Pancreas (tissue), 8 donors: ENCODE data around the gene USP6. TPM values are rescaled to one million over a fixed set of nuclear protein-coding genes. Genes with fewer than 3 reads are reported as not detected.

Experiments used
- polyA plus RNA-seq, 2 donors: library from polyadenylated mRNA; stranded (reverse); fragments of 200-250 nt; gene quantifications; one replicate each; pipeline ENCODE4 v1.2.3, GENCODE V29; 2013
- total RNA-seq, 6 donors: library from RNA; stranded (reverse); fragmentation: NEBNext Ultra II Directional in 4 of 6; extraction: Animal tissue kit (Norgen Biotek cat#: 25700) in 4 of 6; gene quantifications; one replicate each; pipeline versions ENCODE4 v1.2.1 to v1.2.4, GENCODE V29; 2021 to 2023
- donor health status: healthy with polysubstance abuse.
- donor health status: DM: no; HTN: no; CAD: no; lungs with moderate emphysema.
- donor health status: DM: no; HTN: no; CAD: no.
- donor health status: Bipolar disorder and iron deficiency.
- donor health status: DM: yes; HTN: yes; CAD: no.
- donor health status: DM: no; HTN: no; CAD: no.
- donor health status: DM: no; HTN: no; CAD: no.
- donor health status: DM: yes; HTN: yes; CAD: no.

USP6 gene
- total and polyA plus RNA-seq, 8 donors: 0.03 to 0.09 (median 0.05) TPM

Other genes starting within 250 kb of the USP6 start
- gene C17orf107, start 216.5 kb upstream of the USP6 start, total RNA-seq: 1 to 10 TPM; 2.8 to 6.9 (median 3.1) TPM
- 1 to 10 TPM; 1.9 to 2.7 TPM for gene C17orf107, start 216.5 kb upstream of the USP6 start, polyA plus RNA-seq
- 1 to 10 TPM in 5 of 6 donors, under 1 TPM in 1; 0.76 to 2.0 (median 1.5) TPM for gene CHRNE, start 212.9 kb upstream of the USP6 start, total RNA-seq
- gene CHRNE, start 212.9 kb upstream of the USP6 start, polyA plus RNA-seq: 1 to 10 TPM in 1 of 2 donors, under 1 TPM in 1; 0.77 to 1.1 TPM
- under 1 TPM in 3 of 6 donors, not detected in 3; 0.06 to 0.37 (median 0.15) TPM for gene GP1BA, start 183.8 kb upstream of the USP6 start, total RNA-seq
- under 1 TPM in 1 of 2 donors, not detected in 1; 0.11 TPM for gene GP1BA, start 183.8 kb upstream of the USP6 start, polyA plus RNA-seq
- gene SLC25A11, start 176.0 kb upstream of the USP6 start, total RNA-seq: 10 to 100 TPM; 10.9 to 23.3 (median 21.4) TPM
- 10 to 100 TPM; 20.6 to 25.5 TPM for gene SLC25A11, start 176.0 kb upstream of the USP6 start, polyA plus RNA-seq
- 10 to 100 TPM; 40.8 to 64.5 (median 46.7) TPM for gene RNF167, start 175.8 kb upstream of the USP6 start, total RNA-seq
- 100 to 1,000 TPM; 102 to 118 TPM for gene RNF167, start 175.8 kb upstream of the USP6 start, polyA plus RNA-seq
- gene PFN1, start 167.5 kb upstream of the USP6 start, total RNA-seq: 100 to 1,000 TPM in 4 of 6 donors, 10 to 100 TPM in 2; 63.6 to 195 (median 125) TPM
- gene PFN1, start 167.5 kb upstream of the USP6 start, polyA plus RNA-seq: 100 to 1,000 TPM; 148 to 162 TPM
- gene ENO3, start 164.9 kb upstream of the USP6 start, total RNA-seq: 1 to 10 TPM; 1.5 to 6.3 (median 2.5) TPM
- gene ENO3, start 164.9 kb upstream of the USP6 start, polyA plus RNA-seq: 10 to 100 TPM; 17.0 to 20.3 TPM
- 10 to 100 TPM; 15.8 to 31.7 (median 23.8) TPM for gene SPAG7, start 148.2 kb upstream of the USP6 start, total RNA-seq
- gene SPAG7, start 148.2 kb upstream of the USP6 start, polyA plus RNA-seq: 10 to 100 TPM; 40.3 to 58.4 TPM
- 10 to 100 TPM; 13.6 to 28.0 (median 19.8) TPM for gene CAMTA2, start 128.4 kb upstream of the USP6 start, total RNA-seq
- gene CAMTA2, start 128.4 kb upstream of the USP6 start, polyA plus RNA-seq: 10 to 100 TPM; 68.1 to 86.3 TPM
- under 1 TPM; 0.28 to 0.81 (median 0.34) TPM for gene INCA1, start 118.5 kb upstream of the USP6 start, total RNA-seq
- gene INCA1, start 118.5 kb upstream of the USP6 start, polyA plus RNA-seq: 1 to 10 TPM; 1.8 to 2.4 TPM
- 100 to 1,000 TPM in 1 of 6 donors, 10 to 100 TPM in 5; 72.8 to 103 (median 78.7) TPM for gene KIF1C, start 118.1 kb upstream of the USP6 start, total RNA-seq
- gene KIF1C, start 118.1 kb upstream of the USP6 start, polyA plus RNA-seq: 10 to 100 TPM; 22.3 to 41.6 TPM
- gene SLC52A1, start 80.6 kb upstream of the USP6 start, total RNA-seq: not detected
- gene SLC52A1, start 80.6 kb upstream of the USP6 start, polyA plus RNA-seq: under 1 TPM in 1 of 2 donors, not detected in 1; 0.08 TPM
- gene ZFP3, start 37.6 kb upstream of the USP6 start, total RNA-seq: 1 to 10 TPM; 2.7 to 5.2 (median 3.5) TPM
- gene ZFP3, start 37.6 kb upstream of the USP6 start, polyA plus RNA-seq: 1 to 10 TPM; 1.9 to 3.2 TPM
- gene ZNF232, start 4.2 kb upstream of the USP6 start, total RNA-seq: 1 to 10 TPM; 2.8 to 5.5 (median 3.6) TPM
- gene ZNF232, start 4.2 kb upstream of the USP6 start, polyA plus RNA-seq: 1 to 10 TPM; 5.8 to 7.1 TPM
- 1 to 10 TPM; 2.5 to 6.9 (median 3.1) TPM for gene ZNF594, start 75.8 kb downstream of the USP6 start, total RNA-seq
- 1 to 10 TPM; 2.0 to 2.9 TPM for gene ZNF594, start 75.8 kb downstream of the USP6 start, polyA plus RNA-seq
- 1 to 10 TPM in 3 of 6 donors, under 1 TPM in 3; 0.09 to 4.4 (median 1.1) TPM for gene SCIMP, start 118.8 kb downstream of the USP6 start, total RNA-seq
- under 1 TPM; 0.07 to 0.34 TPM for gene SCIMP, start 118.8 kb downstream of the USP6 start, polyA plus RNA-seq
- gene RABEP1, start 166.3 kb downstream of the USP6 start, total RNA-seq: 10 to 100 TPM; 13.8 to 22.6 (median 17.1) TPM
- gene RABEP1, start 166.3 kb downstream of the USP6 start, polyA plus RNA-seq: 10 to 100 TPM; 10.4 to 12.5 TPM